GM19238 (cell line): Measurements from ENCODE around the gene TMEM221.
"Not testable (repeated sequence)": the region's sequence is repeated elsewhere in the genome, so short reads cannot be mapped to it uniquely, and the experiment has no call there.

Source experiments
- DNase-seq: peaks from one replicate; pipeline ENCODE4 v3.0.0; 2011; ENCODE audit warnings: low spot score; ENCODE audit not compliant: insufficient read length

Gene TMEM221

GRCh38 chr19:17448131-17448967 lies at the start of gene TMEM221:
Gene TMEM221, minus strand, starts transcription at chr19:17448668. Its CDS starts 206 bp downstream, at chr19:17448462.
- DNase-seq: no peak

DNA sequence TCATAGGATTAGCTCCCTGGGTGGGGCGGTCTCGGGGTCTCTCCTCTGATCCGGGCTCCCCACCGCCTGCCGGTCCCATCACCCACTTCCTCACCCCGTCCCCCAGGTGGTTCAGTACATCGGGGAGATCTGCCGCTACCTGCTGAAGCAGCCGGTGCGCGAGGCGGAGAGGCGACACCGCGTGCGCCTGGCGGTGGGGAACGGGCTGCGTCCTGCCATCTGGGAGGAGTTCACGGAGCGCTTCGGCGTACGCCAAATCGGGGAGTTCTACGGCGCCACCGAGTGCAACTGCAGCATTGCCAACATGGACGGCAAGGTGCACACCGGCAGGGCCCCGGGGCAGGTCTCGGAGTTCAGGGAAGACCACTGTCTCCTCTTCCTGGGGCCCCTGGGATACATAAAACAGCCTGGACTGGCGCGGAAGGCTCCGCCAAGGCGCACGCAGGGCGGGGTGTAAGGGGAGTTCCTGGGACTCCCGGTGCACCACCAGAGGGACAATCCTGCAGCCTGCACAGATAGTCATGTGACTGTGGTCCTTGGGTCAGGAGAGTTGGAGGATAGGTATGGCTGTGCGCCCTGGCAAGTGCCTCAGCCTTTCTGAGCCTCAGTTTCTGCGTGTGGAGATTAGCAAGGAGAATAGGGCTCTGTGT lies 48.8 kb upstream of the TMEM221 start:
- DNase-seq: no peak

GRCh38 chr19:17496337-17496997 lies 48.0 kb upstream of the TMEM221 start:
- peak; percentile 89 for DNase-seq

DNA sequence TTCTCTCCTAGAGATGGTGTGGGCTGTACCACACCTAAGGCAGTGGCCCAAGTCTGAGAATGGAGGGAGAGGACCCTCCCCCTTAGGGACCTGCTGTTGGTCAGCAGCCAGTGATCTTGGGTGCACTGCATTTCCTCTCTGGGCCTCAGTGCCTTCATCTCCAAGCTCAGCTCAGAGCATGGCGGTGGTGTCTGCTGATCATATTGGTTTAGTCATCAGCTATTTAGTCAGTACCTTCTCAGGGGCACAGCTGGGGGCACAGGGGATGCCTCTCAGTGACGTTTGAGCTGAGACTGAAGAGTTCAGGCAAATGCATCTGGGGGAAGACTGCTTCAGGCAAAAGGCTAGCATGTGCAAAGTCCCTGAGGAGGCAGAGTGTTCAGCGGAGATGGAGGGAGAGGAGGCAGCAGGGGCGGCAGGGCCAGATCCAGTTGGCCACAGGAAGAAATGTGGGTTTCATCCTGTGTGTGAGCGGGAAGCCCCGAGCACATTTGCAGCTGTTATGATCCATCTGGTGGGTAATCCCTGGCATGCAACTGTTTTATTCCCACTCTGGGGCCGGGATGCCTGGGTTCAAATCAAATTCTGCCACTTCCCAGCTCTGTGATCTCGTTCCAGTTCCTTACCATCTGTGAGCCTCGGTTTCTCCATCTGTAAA lies 47.3 kb upstream of the TMEM221 start:
- DNase-seq: no peak

DNA sequence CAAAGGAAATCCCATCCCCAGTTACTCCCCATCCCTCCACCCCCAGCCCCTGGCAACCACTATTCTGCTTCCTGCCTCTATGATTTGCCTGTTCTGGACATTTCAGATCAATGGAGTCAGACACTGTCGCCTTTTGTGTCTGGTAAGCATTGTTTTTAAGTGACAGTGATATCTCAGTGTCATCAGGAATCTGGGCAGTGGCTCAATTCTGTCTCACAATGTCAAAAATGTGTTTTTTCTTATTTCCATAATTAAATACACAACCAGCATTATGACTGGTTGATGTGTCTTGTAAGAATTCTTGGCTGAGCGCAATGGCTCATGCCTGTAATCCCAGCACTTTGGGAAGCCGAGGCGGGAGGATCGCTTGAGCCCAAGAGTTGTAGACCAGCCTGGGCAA lies 42.8 kb upstream of the TMEM221 start:
- no peak for DNase-seq

- DNase-seq: no peak
Measured at GRCh38 chr19:17490411-17490810, 41.9 kb upstream of the TMEM221 start.

DNA sequence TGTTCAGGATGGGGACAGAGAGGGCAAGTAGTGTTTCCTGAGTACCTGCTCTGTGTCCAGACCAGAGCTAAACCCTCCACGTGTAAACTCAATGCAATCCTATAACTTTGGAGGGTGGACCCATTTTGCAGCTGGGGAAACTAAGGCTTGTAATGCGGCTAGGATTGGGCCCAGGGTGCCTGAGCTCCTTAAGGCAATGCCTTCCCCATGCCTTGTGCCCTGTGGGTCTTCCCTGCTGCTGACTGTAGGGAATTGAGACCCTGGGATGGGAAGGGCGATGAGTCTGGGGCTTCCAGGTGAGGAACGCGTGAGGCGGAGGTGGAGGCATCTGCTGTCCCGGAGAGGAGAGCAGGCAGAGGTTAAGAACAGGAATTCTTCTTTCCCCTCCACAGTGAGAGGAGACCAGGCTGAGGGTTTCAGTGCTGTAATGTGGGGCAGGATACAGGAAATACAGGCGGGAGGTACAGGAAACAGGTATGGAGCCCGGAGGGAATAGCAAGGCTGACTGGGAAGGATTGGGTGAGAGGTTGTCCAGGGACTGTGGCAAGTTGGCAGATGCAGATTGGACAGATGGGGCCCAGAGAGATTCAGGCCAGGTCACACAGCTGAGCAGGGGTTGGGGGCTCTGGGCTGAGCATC lies 41.0 kb upstream of the TMEM221 start:
- DNase-seq: no peak

DNA sequence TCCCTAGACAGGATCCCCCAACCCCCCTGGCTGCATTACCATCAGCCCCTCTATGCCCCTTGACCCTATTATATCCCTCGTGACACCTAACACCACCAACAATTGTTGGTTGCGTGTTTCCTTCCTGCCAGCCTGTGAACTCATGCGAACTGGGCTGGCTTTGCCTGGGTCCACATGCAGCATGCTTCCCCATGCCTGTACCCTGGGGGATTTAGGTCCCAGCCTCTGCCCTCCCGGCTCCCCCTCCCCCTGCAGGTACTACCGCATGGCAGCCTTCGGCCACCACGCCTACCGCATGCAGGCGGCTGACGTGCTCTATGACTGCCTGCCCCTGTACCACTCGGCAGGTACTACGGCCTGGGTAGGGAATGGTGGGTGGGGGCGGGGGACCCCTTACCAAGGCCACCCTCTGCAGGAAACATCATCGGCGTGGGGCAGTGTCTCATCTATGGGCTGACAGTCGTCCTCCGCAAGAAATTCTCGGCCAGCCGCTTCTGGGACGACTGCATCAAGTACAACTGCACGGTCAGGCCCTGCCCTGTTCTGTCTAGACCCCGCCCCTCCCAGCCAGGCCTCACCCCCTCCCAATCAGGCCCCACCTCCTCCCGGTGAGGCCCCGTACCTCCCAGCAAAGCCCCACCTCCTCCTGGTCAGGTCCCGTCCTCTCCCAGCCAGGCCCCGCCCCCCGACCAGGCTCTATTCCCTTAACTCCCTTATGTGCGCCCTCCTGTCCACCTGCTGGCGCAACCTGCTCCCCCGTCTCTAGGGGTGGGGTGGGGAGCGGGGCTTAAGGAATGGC lies 40.3 kb upstream of the TMEM221 start:
- no peak for DNase-seq

DNA sequence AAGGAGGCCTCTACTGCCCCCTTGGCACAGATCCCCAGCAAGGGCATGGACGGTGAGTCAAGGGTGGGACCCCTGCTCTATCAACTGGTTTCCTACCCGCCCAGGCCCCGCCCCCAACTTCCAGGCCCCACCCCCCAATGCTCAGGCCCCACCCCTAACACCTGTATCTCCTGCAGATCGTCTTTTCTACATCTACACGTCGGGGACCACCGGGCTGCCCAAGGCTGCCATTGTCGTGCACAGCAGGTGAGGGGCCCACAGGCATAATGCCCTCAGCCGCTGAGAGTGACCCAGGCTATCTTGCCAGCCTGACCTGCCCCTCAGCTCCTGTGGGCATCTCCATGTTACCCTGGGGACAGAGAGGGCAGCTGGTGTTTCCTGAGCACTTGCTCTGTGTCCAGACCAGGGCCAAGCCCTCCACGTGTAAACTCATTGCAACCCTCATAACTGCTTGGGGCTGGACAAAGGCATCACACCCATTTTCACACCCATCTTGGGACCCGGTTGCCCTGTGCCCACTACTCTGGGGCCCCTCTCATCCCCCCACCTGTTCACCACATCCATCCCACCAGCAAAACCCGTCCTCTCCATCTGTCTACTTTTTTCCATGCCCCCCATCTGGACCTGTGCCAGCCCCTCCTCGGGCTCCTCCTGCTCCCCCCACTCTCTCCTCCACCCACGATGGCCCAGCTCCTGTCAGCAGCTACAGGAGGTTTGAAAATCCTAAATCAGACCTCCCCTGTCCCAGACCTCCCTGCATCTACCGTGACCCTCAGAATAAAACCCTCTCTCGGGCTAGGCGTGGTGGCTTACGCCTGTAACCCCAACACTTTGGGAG lies 39.0 kb upstream of the TMEM221 start:
- DNase-seq: no peak

DNA sequence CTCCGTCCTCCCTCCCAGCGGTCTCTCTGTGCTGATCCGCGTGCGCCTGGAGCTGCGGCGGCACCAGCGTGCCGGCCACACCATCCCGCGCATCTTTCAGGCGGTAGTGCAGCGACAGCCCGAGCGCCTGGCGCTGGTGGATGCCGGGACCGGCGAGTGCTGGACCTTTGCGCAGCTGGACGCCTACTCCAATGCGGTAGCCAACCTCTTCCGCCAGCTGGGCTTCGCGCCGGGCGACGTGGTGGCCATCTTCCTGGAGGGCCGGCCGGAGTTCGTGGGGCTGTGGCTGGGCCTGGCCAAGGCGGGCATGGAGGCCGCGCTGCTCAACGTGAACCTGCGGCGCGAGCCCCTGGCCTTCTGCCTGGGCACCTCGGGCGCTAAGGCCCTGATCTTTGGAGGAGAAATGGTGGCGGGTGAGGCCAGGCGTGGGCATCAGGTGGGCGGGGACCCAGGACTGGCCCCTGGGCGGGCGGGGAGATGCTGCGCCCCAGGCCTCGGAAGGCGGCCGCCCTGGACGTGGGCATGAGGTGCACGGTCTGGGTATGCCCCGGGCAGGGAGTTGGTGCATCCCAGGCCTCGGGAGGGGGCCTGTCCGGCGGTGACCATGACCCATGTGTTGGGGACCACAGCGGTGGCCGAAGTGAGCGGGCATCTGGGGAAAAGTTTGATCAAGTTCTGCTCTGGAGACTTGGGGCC lies 38.2 kb upstream of the TMEM221 start:
- no peak for DNase-seq

DNA sequence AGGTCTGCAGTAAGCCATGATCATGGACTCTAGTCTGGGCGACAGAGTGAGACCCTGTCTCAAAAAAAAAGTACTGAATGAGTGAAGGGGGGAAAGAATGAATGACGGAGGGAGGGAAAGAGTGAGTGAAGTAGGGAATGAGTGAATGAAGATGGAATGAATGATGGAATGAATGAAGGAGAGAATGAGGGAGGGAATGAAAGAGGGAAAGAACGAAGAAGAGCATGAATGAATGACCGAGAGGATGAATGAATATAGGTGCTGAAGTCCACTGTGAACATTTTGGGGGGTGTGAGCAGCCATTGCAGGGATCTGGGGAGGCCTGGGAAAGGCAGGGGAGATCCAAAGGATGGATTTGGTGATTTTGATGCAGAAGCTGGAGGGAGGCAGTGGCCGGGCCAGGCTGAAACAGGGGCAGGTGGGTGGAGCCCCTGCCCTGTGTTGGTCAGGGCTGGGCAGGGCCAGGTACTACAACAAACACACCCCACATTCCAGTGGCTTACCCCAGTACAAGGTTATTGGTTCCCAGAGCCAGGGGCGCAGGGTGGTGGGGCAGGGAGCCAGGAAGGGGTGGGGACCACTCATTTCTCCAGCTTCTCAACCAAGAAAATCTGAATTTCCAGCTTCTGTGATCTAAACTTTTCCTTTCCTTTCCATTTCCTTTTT lies 36.2 kb upstream of the TMEM221 start:
- no peak for DNase-seq

- no peak for DNase-seq
Measured at GRCh38 chr19:17483605-17484002, 35.1 kb upstream of the TMEM221 start.

DNA sequence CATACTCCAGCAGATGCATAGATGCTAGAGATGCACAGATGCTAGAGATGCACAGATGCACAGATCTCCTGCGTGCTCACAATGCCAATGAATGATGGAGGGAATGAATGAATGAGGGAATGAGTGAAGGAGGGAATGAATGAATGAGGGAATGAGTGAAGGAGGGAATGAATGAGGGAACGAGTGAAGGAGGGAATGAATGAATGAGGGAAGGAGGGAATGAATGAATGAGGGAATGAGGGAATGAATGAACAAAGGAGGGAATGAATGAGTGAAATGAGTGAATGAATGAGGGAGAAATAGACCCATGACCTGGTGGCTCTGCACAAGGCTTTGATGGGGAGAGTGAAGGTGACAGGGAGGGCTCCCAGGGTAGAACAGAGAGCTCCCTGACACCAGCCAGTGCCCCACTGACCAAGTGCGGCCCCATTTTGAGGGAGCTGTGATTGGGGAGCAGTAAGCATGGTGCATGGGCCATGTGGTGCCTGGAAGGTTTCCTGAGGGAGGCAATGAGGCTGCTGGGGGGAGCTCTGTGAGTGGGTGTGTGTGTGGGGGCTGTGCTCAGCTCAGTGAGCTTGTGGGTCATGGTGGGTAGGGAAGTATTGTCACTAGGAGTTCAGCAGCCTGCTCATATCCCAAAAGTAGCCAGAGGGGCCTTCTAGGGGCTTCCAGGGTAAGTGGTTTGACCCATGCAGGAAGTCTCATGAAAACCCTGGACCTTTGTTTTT lies 34.6 kb upstream of the TMEM221 start:
- no peak for DNase-seq

- no peak for DNase-seq
Measured at GRCh38 chr19:17481986-17482385, 33.5 kb upstream of the TMEM221 start.

DNA sequence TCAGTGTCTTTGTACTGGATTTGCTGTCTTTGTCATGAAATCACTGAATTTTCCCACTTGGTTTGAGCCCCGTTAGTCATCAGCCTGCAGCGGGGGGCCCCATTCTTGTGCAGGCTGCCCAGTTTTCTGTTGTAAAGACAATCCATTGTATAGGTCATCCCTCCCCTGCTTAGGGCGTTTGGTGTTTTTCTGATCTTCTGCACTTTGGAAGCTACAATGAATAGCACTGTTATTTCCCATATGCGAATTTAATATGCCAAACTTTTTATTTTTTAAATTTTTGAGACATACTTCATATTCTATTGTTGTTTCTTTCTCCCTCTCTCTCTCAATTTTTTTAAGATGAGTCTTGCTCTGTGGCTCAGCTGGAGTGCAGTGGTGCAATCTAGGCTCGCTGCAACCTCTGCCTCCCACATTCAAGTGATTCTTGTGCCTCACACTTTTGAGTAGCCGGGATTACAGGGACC lies 30.9 kb upstream of the TMEM221 start:
- no peak for DNase-seq

DNA sequence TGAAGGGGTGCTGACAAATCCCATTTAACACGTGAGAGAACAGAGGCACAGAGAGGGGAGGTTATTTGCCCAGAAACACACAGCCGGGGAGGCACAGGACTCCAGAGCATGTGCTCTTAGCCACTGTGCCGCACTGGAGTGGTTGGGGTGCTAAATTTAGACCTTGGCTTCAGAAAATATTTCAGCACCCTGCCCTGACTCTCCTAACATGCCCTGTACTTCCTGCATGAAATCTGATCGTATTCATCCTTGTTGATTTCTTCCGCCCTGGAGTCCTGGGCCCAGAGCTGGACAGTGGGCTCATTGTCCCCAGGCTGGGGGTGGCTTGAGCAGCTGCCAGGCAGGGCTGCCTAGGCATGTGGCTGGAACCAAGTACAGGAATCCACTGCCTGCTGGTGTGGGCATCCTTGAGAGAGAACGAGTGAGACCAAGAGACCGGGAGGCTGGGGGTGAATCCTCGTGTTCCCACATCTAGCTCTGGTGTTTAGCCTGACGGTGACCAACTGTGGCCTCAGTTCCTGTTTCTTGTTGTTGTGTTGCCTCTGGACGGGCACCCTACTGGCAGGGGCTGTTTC lies 27.2 kb upstream of the TMEM221 start:
- DNase-seq: no peak

DNA sequence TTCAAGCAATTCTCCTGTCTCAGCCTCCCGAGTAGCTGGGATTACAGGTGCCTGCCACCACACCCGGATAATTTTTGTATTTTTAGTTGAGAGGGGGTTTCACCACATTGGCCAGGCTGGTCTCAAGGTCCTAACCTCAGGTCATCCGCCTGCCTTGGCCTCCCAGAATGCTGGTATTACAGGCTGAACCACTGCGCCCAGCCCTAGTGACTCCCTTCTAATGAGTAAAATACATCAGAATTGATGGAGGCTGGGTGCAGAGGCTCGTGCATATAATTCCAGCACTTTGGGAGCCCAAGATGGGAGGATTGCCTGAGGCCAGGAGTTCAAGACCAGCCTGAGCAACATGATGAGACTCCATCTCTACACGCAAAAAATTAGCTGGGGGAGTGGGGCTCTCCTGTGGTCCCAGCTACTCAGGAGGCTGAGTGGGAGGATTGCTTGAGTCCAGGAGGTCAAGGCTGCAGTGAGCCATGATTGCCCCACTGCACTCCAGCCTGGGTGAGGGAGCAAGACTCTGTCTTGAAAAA lies 26.6 kb upstream of the TMEM221 start:
- DNase-seq: not testable (repeated sequence)
